ENCODE measurements around the gene SLC14A1.

DNA sequence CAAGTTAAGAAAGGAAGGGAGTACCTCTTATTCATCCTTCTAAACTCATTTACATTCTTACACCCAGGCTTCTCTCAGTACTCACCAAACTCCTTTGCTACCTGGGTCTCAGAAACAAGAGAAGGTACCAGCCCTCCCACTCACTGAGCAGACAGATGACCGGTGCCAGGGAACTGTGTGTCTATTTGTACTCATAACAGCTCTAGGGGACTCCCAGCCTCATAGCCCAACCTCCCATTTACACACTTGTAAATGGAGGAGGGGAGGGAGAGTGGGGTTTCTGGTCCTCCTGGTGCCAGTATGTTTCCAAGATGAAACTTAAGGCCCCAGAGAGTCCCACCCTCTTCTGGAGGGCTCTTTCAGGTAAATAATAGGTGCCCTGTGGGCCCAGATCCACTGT, 58.7 kb downstream of the SLC14A1 start:
- TF ChIP-seq, protein P1, sequence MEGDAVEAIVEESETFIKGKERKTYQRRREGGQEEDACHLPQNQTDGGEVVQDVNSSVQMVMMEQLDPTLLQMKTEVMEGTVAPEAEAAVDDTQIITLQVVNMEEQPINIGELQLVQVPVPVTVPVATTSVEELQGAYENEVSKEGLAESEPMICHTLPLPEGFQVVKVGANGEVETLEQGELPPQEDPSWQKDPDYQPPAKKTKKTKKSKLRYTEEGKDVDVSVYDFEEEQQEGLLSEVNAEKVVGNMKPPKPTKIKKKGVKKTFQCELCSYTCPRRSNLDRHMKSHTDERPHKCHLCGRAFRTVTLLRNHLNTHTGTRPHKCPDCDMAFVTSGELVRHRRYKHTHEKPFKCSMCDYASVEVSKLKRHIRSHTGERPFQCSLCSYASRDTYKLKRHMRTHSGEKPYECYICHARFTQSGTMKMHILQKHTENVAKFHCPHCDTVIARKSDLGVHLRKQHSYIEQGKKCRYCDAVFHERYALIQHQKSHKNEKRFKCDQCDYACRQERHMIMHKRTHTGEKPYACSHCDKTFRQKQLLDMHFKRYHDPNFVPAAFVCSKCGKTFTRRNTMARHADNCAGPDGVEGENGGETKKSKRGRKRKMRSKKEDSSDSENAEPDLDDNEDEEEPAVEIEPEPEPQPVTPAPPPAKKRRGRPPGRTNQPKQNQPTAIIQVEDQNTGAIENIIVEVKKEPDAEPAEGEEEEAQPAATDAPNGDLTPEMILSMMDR (IDR thresholded peaks at IDR 0.05) = no peak
- TF ChIP-seq POLR2A (IDR thresholded peaks at IDR 0.05) = no peak

Measured in breast epithelium (tissue), 3 donors.